Astrocyte (in vitro differentiated cells and primary cell): ENCODE results near the gene C15orf39. TPM values are rescaled to one million over a fixed set of nuclear protein-coding genes. Genes with fewer than 3 reads are reported as not detected.

Source experiments
- DNase-seq: peaks from one replicate; pipeline ENCODE4 v3.0.0-alpha.2; 2010; ENCODE audit warnings: low read depth
- FAIRE-seq: peaks from 2 replicates; lab custom pipeline; 2011; peaks lifted over from hg19 to GRCh38; lab: Jason Lieb, UNC
- H2AFZ ChIP-seq: 2 replicates; pipeline ENCODE4 v1.6.0; 2012; ENCODE audit warnings: low read depth, low read length, inconsistent platforms
- H3K27ac ChIP-seq: 2 replicates; pipeline ENCODE4 v1.5.1; 2011; ENCODE audit warnings: low read depth, low read length, inconsistent platforms
- H3K27me3 ChIP-seq: 2 replicates; pipeline ENCODE4 v1.6.0; 2011; ENCODE audit warnings: low read length, inconsistent platforms; ENCODE audit not compliant: insufficient read depth
- H3K36me3 ChIP-seq: 2 replicates; pipeline ENCODE4 v1.5.1; 2011; ENCODE audit warnings: low read length, inconsistent platforms; ENCODE audit not compliant: insufficient read depth
- H3K4me1 ChIP-seq: 2 replicates; pipeline ENCODE4 v1.5.1; 2011; ENCODE audit warnings: low read length, inconsistent platforms; ENCODE audit not compliant: insufficient read depth
- H3K4me2 ChIP-seq: 2 replicates; pipeline ENCODE4 v1.6.0; 2012; ENCODE audit warnings: low read length, inconsistent platforms
- H3K4me3 ChIP-seq: 2 replicates; pipeline ENCODE4 v1.5.1; 2011; ENCODE audit warnings: low read depth, mild to moderate bottlenecking, low read length, inconsistent platforms; ENCODE audit not compliant: insufficient read depth
- H3K79me2 ChIP-seq: 2 replicates; pipeline ENCODE4 v1.6.0; 2012; ENCODE audit warnings: mild to moderate bottlenecking, low read length, inconsistent platforms; ENCODE audit not compliant: insufficient read depth
- H3K9ac ChIP-seq: 2 replicates; pipeline ENCODE4 v1.6.0; 2012; ENCODE audit warnings: mild to moderate bottlenecking, low read length, inconsistent platforms
- H3K9me3 ChIP-seq: 2 replicates; pipeline ENCODE4 v1.5.1; 2012; ENCODE audit warnings: low read depth, mild to moderate bottlenecking, low read length, inconsistent platforms; ENCODE audit not compliant: insufficient read depth
- H4K20me1 ChIP-seq: 2 replicates; pipeline ENCODE4 v1.6.0; 2012; ENCODE audit warnings: low read length, inconsistent platforms; ENCODE audit not compliant: insufficient read depth
- H3K27ac Mint-ChIP-seq: one replicate; pipeline ENCODE4 v1.8.0; 2021; ENCODE audit warnings: mild to moderate bottlenecking, mixed read lengths; ENCODE audit not compliant: unreplicated experiment
- H3K27me3 Mint-ChIP-seq: one replicate; pipeline ENCODE4 v1.8.0; 2021; ENCODE audit warnings: low read depth, mixed read lengths; ENCODE audit not compliant: unreplicated experiment
- H3K36me3 Mint-ChIP-seq: one replicate; pipeline ENCODE4 v1.8.0; 2021; ENCODE audit warnings: low read depth, mixed read lengths; ENCODE audit not compliant: unreplicated experiment
- H3K4me1 Mint-ChIP-seq: one replicate; pipeline ENCODE4 v1.8.0; 2021; ENCODE audit warnings: low read depth, mixed read lengths; ENCODE audit not compliant: unreplicated experiment
- H3K4me3 Mint-ChIP-seq: one replicate; pipeline ENCODE4 v1.8.0; 2021; ENCODE audit warnings: mild to moderate bottlenecking, moderate library complexity, mixed read lengths; ENCODE audit not compliant: unreplicated experiment
- H3K9me3 Mint-ChIP-seq: one replicate; pipeline ENCODE4 v1.8.0; 2021; ENCODE audit warnings: mild to moderate bottlenecking, mixed read lengths; ENCODE audit not compliant: unreplicated experiment
- EZH2 ChIP-seq: IDR thresholded peaks from 2 replicates; pipeline ENCODE4 v1.6.1; 2012; ENCODE audit warnings: mild to moderate bottlenecking, low read length, inconsistent platforms; ENCODE audit not compliant: insufficient read depth
- total RNA-seq: library from RNA; stranded (reverse); gene quantifications from 2 replicates; pipeline ENCODE4 v1.2.1, GENCODE V29; 2021
- TF ChIP-seq, protein P1 (sequence below): IDR thresholded peaks from 2 replicates; pipeline ENCODE4 v1.5.1; 2011; ENCODE audit warnings: low read depth, mild to moderate bottlenecking, inconsistent platforms, low read length, moderate library complexity; ENCODE audit not compliant: insufficient read depth

The C15orf39 gene
- total RNA-seq, 1 donor from 2014 or later = 21.8 TPM

DNA sequence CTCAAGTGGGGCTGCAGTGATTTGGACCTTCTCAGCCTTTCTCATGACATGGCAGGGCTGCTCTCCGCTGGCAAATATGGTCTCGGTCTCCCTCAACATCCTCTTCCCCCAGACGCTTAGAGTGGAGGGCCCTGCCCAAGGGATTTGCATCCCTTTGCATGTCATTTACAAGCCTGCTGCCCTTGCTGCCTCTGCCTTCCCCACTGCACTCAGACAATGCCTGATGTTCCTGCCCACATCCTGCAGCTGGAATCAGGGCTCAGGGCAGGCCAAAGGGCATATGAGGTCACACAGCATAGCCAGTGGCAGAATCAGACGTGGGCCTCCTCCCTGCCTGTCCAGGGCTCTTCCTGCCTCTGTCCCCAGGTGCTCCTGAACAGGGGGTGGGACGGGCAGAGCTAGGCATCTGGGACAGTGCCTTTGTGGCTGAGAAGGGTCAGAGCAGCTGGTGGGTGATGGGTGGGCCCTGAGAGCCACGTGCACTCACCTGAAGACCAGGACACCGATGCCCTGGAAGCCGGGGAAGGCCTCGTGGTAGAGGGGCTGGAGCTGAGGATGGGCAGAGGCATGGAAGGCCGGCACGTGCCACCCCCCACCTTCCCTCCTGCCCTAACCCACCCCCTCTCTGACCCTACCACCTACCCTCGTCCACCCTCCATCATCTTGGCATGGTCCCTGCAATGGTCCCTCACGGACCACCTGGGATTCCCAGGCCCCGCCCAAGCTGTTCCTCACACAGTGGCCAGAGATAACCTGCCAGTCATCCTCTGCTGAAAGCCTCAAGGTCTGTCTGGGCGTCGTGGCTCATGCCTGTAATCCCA lies 29.1 kb downstream of the C15orf39 start:
- Mint-ChIP-seq H3K9me3 (no peaks in the 10 kb centered on the region), H3K27ac (no peak overlapping the region), H3K4me1 (peaks cover 10% of the 10 kb centered on the region), H3K27me3 (peaks cover 56% of the 10 kb centered on the region), H3K4me3 (no peak overlapping the region), H3K36me3 (no peaks in the 10 kb centered on the region)
- Histone ChIP-seq H3K36me3 (no peaks in the 10 kb centered on the region), H3K4me3 (no peak overlapping the region), H3K79me2 (no peaks in the 10 kb centered on the region), H3K4me1 (no peaks in the 10 kb centered on the region), H2AFZ (no peak overlapping the region), H4K20me1 (no peaks in the 10 kb centered on the region), H3K9ac (no peak overlapping the region), H3K4me2 (no peak overlapping the region), H3K27ac (no peak overlapping the region), H3K27me3 (peaks cover 12% of the 10 kb centered on the region), H3K9me3 (no peaks in the 10 kb centered on the region)
- FAIRE-seq (no peak), DNase-seq (no peak)
- TF ChIP-seq, protein P1, sequence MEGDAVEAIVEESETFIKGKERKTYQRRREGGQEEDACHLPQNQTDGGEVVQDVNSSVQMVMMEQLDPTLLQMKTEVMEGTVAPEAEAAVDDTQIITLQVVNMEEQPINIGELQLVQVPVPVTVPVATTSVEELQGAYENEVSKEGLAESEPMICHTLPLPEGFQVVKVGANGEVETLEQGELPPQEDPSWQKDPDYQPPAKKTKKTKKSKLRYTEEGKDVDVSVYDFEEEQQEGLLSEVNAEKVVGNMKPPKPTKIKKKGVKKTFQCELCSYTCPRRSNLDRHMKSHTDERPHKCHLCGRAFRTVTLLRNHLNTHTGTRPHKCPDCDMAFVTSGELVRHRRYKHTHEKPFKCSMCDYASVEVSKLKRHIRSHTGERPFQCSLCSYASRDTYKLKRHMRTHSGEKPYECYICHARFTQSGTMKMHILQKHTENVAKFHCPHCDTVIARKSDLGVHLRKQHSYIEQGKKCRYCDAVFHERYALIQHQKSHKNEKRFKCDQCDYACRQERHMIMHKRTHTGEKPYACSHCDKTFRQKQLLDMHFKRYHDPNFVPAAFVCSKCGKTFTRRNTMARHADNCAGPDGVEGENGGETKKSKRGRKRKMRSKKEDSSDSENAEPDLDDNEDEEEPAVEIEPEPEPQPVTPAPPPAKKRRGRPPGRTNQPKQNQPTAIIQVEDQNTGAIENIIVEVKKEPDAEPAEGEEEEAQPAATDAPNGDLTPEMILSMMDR = no peak
- no peak for TF ChIP-seq EZH2

DNA sequence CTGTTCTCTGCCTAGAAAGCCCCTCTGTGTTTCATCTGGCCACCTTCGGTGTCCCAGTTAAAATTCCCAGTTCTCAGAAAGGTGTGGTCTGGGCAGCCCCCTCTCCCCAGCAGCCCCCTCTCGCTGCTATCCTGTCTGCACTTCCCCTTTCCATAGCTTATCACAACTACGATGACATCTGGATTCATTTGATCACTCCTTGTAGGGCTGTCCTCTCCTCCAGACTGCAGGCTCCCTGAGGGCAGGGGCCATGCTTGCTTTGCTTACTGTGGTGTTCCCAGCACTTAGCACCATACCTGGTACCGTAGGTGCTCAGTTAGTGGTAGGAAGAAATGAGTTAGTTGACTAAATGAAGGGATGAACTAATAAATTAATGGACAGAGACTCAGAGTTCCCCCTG lies 30.2 kb downstream of the C15orf39 start:
- Histone ChIP-seq H3K79me2 (no peaks in the 10 kb centered on the region), H2AFZ (no peak overlapping the region), H3K4me2 (no peak overlapping the region), H3K4me3 (no peak overlapping the region), H3K27me3 (peaks cover 12% of the 10 kb centered on the region), H4K20me1 (no peaks in the 10 kb centered on the region), H3K27ac (no peak overlapping the region), H3K9ac (no peak overlapping the region), H3K9me3 (no peaks in the 10 kb centered on the region), H3K4me1 (no peaks in the 10 kb centered on the region), H3K36me3 (no peaks in the 10 kb centered on the region)
- DNase-seq (no peak), FAIRE-seq (no peak)
- TF ChIP-seq, protein P1 = no peak
- TF ChIP-seq EZH2 = no peak
- H3K36me3 Mint-ChIP-seq = no peaks in the 10 kb centered on the region
- no peak overlapping the region for H3K27ac Mint-ChIP-seq
- H3K4me3 Mint-ChIP-seq = no peak overlapping the region
- H3K4me1 Mint-ChIP-seq = peaks cover 10% of the 10 kb centered on the region
- H3K27me3 Mint-ChIP-seq = peaks cover 61% of the 10 kb centered on the region
- no peaks in the 10 kb centered on the region for H3K9me3 Mint-ChIP-seq

DNA sequence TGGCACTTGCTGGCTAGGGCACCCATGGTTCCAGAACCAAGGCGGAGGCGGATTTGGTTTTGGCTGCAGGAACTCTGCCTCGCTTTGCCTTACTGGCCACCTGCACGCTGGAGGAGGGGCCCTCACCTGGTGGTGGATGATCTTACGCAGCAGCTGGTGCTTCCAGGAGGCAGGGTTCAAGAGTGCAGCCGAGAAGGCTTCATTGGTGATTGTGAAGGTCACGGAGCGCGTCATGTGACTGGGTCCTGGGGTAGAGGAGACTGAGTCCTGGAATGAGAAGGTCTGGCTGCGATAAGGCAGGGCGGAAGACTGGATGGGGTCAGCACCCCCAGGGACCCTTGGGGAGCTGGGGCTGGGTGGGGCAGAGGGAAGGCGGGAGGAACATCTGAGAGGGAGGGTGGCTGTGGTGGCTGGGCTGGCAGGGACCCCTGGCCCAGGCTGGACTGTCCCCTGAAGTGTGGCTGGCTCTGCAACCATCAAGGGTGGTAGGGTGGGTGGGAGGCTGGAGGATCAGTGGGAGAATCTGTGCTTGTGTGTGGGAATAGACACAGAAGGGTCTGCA lies 30.7 kb downstream of the C15orf39 start:
- Histone ChIP-seq H3K9me3 (no peaks in the 10 kb centered on the region), H3K27me3 (peaks cover 12% of the 10 kb centered on the region), H3K36me3 (no peaks in the 10 kb centered on the region), H3K9ac (no peak overlapping the region), H3K4me1 (no peaks in the 10 kb centered on the region), H3K79me2 (no peaks in the 10 kb centered on the region), H2AFZ (no peak overlapping the region), H3K27ac (no peak overlapping the region), H3K4me3 (no peak overlapping the region), H4K20me1 (no peaks in the 10 kb centered on the region), H3K4me2 (no peak overlapping the region)
- Mint-ChIP-seq H3K27me3 (peaks cover 58% of the 10 kb centered on the region), H3K27ac (no peak overlapping the region), H3K4me1 (peaks cover 10% of the 10 kb centered on the region), H3K9me3 (no peaks in the 10 kb centered on the region), H3K4me3 (no peak overlapping the region), H3K36me3 (no peaks in the 10 kb centered on the region)
- FAIRE-seq (no peak), DNase-seq (no peak)
- no peak for TF ChIP-seq EZH2
